ENCODE data around the gene REEP5.
"Not testable (repeated sequence)": the region's sequence is repeated elsewhere in the genome, so short reads cannot be mapped to it uniquely, and the experiment has no call there.

Gene REEP5

DNA sequence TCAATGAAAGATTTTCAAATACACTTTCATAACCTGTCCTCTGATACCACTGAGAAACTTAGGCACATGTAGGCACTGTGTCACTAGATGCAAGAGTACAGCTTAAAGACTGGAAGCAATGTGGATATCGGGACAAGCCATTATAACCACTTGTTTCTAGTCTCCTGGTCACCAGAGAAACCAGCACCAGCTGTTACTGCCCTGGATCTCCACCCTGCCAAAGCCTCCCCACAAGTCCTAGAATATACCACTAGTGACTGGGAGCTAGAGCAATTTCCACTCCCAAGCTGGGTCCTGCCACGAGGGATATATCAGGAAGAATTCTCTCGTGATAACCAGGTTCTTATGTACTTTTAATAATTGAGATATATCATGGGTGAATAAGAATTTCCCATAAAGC is 19.5 kb downstream of the REEP5 start:
- TF ChIP-seq, protein P1, sequence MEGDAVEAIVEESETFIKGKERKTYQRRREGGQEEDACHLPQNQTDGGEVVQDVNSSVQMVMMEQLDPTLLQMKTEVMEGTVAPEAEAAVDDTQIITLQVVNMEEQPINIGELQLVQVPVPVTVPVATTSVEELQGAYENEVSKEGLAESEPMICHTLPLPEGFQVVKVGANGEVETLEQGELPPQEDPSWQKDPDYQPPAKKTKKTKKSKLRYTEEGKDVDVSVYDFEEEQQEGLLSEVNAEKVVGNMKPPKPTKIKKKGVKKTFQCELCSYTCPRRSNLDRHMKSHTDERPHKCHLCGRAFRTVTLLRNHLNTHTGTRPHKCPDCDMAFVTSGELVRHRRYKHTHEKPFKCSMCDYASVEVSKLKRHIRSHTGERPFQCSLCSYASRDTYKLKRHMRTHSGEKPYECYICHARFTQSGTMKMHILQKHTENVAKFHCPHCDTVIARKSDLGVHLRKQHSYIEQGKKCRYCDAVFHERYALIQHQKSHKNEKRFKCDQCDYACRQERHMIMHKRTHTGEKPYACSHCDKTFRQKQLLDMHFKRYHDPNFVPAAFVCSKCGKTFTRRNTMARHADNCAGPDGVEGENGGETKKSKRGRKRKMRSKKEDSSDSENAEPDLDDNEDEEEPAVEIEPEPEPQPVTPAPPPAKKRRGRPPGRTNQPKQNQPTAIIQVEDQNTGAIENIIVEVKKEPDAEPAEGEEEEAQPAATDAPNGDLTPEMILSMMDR (IDR thresholded peaks at IDR 0.05; ENCODE audit: low read depth, low read length, missing control alignments): no peak
- DNase-seq (ENCODE audit: low read depth): no peak
- in situ Hi-C loops (cut with HindIII; ENCODE audit: low sequenced_read_pairs): no loop called here
- H3K4me3 ChIP-seq (ENCODE audit: low read depth, low read length): no peak overlapping the region

DNA sequence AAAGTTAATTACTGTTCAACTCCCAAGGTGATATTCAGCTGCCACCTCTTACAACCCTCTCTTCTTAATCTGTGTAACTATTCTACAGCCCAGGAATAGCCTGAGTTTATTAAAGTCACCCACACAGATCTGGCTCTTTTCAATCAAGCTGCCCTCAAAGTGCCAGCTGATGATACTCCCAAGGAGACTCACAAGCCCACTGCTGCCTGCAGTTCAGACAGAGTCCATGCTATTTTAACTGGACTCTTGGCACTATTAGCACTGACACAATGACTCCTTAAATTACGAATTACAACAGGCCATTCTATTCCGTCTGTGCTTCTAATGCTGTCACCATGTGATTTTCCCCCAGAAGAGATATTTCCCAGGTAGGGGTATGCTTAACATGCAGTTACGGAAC is 26.3 kb downstream of the REEP5 start:
- in situ Hi-C loops (cut with HindIII; ENCODE audit: low sequenced_read_pairs): loop anchor here (5.0 kb wide), 1 partner anchor 33 kb away; the partner anchor contains the start of gene SRP19
- no peak overlapping the region for H3K4me3 ChIP-seq (ENCODE audit: low read depth, low read length)
- DNase-seq (ENCODE audit: low read depth): no peak
- TF ChIP-seq, protein P1 (IDR thresholded peaks at IDR 0.05; ENCODE audit: low read depth, low read length, missing control alignments): no peak

DNA sequence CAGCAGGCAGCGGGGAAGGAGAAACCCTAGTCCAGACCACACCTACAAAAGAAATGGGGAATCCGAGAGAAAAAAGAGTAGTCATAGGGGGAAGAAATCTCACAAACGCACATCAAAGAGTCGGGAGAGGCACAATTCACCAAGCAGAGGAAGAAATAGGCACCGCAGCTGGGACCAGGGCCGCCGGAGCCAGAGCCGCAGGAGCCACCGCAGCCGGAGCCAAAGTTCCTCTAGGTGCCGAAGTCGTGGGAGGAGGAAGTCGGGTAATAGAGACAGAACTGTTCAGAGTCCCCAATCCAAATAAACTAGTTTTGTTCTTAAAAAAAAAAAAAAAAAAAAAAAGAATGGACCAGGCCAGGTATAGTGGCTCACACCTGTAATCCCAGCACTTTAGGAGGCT is 29.3 kb downstream of the REEP5 start:
- in situ Hi-C loops (cut with HindIII; ENCODE audit: low sequenced_read_pairs): no loop called here
- no peak overlapping the region for H3K4me3 ChIP-seq (ENCODE audit: low read depth, low read length)
- DNase-seq (ENCODE audit: low read depth): no peak
- TF ChIP-seq, protein P1 (IDR thresholded peaks at IDR 0.05; ENCODE audit: low read depth, low read length, missing control alignments): no peak

DNA sequence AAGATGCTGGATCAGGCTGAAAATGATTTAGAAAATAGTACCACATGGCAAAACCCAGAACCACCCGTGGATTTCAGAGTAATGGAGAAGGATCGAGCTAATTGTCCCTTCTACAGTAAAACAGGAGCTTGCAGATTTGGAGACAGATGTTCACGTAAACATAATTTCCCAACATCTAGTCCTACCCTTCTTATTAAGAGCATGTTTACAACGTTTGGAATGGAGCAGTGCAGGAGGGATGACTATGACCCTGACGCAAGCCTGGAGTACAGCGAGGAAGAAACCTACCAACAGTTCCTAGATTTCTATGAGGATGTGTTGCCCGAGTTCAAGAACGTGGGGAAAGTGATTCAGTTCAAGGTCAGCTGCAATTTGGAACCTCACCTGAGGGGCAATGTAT is 30.0 kb downstream of the REEP5 start:
- DNase-seq (ENCODE audit: low read depth); in situ Hi-C loops (cut with HindIII; ENCODE audit: low sequenced_read_pairs); H3K4me3 ChIP-seq (ENCODE audit: low read depth, low read length): not testable (repeated sequence)

DNA sequence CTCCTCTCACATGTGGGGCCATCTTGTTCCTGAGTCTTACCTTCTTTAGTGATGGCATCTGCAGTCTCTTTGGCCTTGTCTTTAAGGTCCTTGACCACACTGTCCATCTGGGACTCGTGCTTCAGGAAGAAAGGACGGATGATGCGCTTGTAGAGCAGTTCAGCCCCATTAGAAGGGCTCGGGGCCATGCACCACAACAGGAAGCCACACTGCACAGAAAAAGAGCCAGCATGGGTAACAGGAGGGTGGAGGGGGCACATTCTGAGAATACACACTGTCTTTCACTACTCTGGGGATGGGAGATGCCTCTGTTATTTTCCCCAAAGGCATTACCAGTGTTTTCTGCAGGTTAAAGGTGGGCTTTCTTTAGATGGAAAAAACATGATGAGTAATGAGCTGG is 35.1 kb downstream of the REEP5 start:
- H3K4me3 ChIP-seq (ENCODE audit: low read depth, low read length): no peak overlapping the region
- TF ChIP-seq, protein P1 (IDR thresholded peaks at IDR 0.05; ENCODE audit: low read depth, low read length, missing control alignments): no peak
- no peak for DNase-seq (ENCODE audit: low read depth)
- in situ Hi-C loops (cut with HindIII; ENCODE audit: low sequenced_read_pairs): no loop called here

DNA sequence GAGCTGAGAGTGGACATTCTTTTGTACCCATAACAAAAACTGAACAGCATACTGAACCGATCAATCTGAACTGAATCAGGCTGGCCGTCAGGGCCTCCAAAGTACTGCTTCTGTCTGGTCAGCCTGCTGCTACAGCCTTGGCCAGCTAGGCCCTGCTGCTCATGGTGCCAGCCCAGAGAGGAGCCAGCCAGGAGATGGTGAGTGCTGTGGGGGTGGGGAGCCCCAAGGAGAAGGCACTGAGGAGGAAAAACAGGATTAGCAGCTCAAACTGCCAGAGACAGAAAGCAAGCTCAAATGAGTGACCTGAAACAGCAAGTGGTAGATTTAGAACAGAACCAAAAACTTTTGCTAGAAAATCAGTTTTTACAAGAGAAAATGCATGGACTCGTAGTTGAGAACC is 37.0 kb downstream of the REEP5 start:
- H3K4me3 ChIP-seq (ENCODE audit: low read depth, low read length): no peak overlapping the region
- TF ChIP-seq, protein P1 (IDR thresholded peaks at IDR 0.05; ENCODE audit: low read depth, low read length, missing control alignments): no peak
- in situ Hi-C loops (cut with HindIII; ENCODE audit: low sequenced_read_pairs): no loop called here
- no peak for DNase-seq (ENCODE audit: low read depth)

DNA sequence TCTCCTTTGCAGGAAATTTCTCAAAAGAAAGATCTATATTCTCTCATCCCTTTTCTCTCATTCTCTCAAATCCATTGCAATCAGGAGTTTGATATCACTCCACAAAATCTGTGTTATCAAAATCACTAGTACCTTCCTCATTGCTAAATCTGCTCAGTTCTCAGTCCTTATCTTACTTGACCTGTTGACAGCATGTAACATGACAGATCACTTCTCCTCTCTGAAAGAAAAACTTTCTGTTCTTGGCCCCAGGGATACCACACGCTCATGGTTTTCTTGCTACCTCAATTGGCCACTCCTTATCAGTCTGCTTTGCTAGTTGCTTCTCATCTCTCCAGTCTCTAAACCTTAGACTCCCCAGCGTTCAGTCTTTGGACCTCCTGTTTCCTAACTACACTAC is 38.8 kb downstream of the REEP5 start:
- TF ChIP-seq, protein P1 (IDR thresholded peaks at IDR 0.05; ENCODE audit: low read depth, low read length, missing control alignments): no peak
- H3K4me3 ChIP-seq (ENCODE audit: low read depth, low read length): no peak overlapping the region
- DNase-seq (ENCODE audit: low read depth): no peak
- in situ Hi-C loops (cut with HindIII; ENCODE audit: low sequenced_read_pairs): no loop called here
